Activated CD4-positive, CD25-positive, alpha-beta regulatory T cell (primary cell): ENCODE results near the gene IL19.
"Not testable (repeated sequence)": the region's sequence is repeated elsewhere in the genome, so short reads cannot be mapped to it uniquely, and the experiment has no call there.

Experiments
- DNase-seq, 4 experiments: peaks; one replicate each; lab custom pipeline; 2025; lab: John Stamatoyannopoulos, UW

Gene IL19

GRCh38 chr1:206776229-206776628, 5.7 kb downstream of the IL19 start:
- no peak for DNase-seq

- no peak for DNase-seq
Measured at GRCh38 chr1:206778031-206778430, 7.5 kb downstream of the IL19 start.

GRCh38 chr1:206778911-206779310, 8.3 kb downstream of the IL19 start:
- DNase-seq = not testable (repeated sequence)

- DNase-seq = no peak
Measured at GRCh38 chr1:206779638-206780037, 9.1 kb downstream of the IL19 start.

GRCh38 chr1:206782448-206782847, 11.9 kb downstream of the IL19 start:
- DNase-seq = no peak

GRCh38 chr1:206783506-206783905, 12.9 kb downstream of the IL19 start:
- DNase-seq = no peak

GRCh38 chr1:206784471-206784903, 13.9 kb downstream of the IL19 start:
- DNase-seq = peak; percentile 38 to 65 (median 46)

- DNase-seq = no peak
Measured at GRCh38 chr1:206785182-206785765, 14.7 kb downstream of the IL19 start.

- no peak for DNase-seq
Measured at GRCh38 chr1:206786212-206786886, 15.8 kb downstream of the IL19 start.

GRCh38 chr1:206787891-206788290, 17.3 kb downstream of the IL19 start:
- DNase-seq = no peak

- no peak for DNase-seq
Measured at GRCh38 chr1:206788487-206789050, 18.0 kb downstream of the IL19 start.

- DNase-seq = no peak
Measured at GRCh38 chr1:206790502-206791250, 20.1 kb downstream of the IL19 start.

- DNase-seq = no peak
Measured at GRCh38 chr1:206792939-206793607, 22.5 kb downstream of the IL19 start.

GRCh38 chr1:206793620-206794019, 23.0 kb downstream of the IL19 start:
- no peak for DNase-seq

GRCh38 chr1:206794294-206794908, 23.8 kb downstream of the IL19 start:
- no peak for DNase-seq

- no peak for DNase-seq
Measured at GRCh38 chr1:206796116-206796515, 25.5 kb downstream of the IL19 start.

GRCh38 chr1:206796981-206797402, 26.4 kb downstream of the IL19 start:
- DNase-seq = no peak

GRCh38 chr1:206797534-206798383, 27.2 kb downstream of the IL19 start:
- no peak for DNase-seq

- DNase-seq = no peak
Measured at GRCh38 chr1:206798384-206798996, 27.9 kb downstream of the IL19 start.

GRCh38 chr1:206799311-206799710, 28.7 kb downstream of the IL19 start:
- DNase-seq = no peak
